K562 (cell line): ENCODE data around the gene PDCD6IP. TPM values are rescaled to one million over a fixed set of nuclear protein-coding genes. Genes with fewer than 3 reads are reported as not detected.
A peak's percentile ranks its signal among the peaks of the same experiment; 100 is the strongest.

Experiments used
- CBX3 ChIP-seq, 2 experiments: IDR thresholded peaks; 1 replicate in 1 of 2; 2 replicates in 1 of 2; pipeline ENCODE4 v1.6.1; 2012; ENCODE audit warnings: inconsistent platforms in 2 of 2, low read length in 2 of 2, borderline replicate concordance in 1 of 2, control low read depth in 1 of 2
- DACH1 ChIP-seq: fragments of 450-650 bp; IDR thresholded peaks from 2 replicates; pipeline ENCODE4 v1.6.1; 2018; ENCODE audit not compliant: partially characterized antibody
- EGR1 ChIP-seq: fragments of 450-650 bp; conservative IDR thresholded peaks from 2 replicates; pipeline ENCODE4 v1.6.1; 2017; ENCODE audit warnings: mild to moderate bottlenecking
- GTF2E2 ChIP-seq: fragments of 200-800 bp; sonication (Bioruptor generic); IDR thresholded peaks from 2 replicates; pipeline ENCODE4 v1.6.1; 2016; ENCODE audit warnings: missing genetic modification characterization, missing compliant biosample characterization
- HMGN3 ChIP-seq: IDR thresholded peaks from 2 replicates; pipeline ENCODE4 v1.6.1; 2011; ENCODE audit warnings: borderline replicate concordance, low read depth, mild to moderate bottlenecking, mixed read lengths, low read length; ENCODE audit not compliant: insufficient read length; ENCODE audit errors: extremely low read depth
- HNRNPLL ChIP-seq: fragments of 200-400 bp; formaldehyde crosslinking; IDR thresholded peaks from 2 replicates; pipeline ENCODE4 v1.6.1; 2017; ENCODE audit warnings: low read length, low read depth, mild to moderate bottlenecking; ENCODE audit not compliant: poor library complexity, severe bottlenecking
- MAFF ChIP-seq: IDR thresholded peaks from 2 replicates; pipeline ENCODE4 v1.6.1; 2012; ENCODE audit warnings: low read length, improper control_type of control experiment
- MBD2 ChIP-seq: sonication (generic); IDR thresholded peaks from 2 replicates; pipeline ENCODE4 v1.6.1; 2016; ENCODE audit warnings: low read depth, borderline replicate concordance
- MIER1 ChIP-seq: fragments of 450-650 bp; IDR thresholded peaks from 2 replicates; pipeline ENCODE4 v1.6.1; 2016; ENCODE audit warnings: antibody characterized with exemption, mild to moderate bottlenecking, low read depth
- NR4A1 ChIP-seq, 2 experiments: fragments of 250-450 bp in 1 of 2; fragments of 450-650 bp in 1 of 2; sonication (Bioruptor Pico) in 1 of 2; IDR thresholded peaks; 2 replicates each; pipeline versions ENCODE4 v1.4.0 to v1.6.1; 2016 to 2020; ENCODE audit warnings: mild to moderate bottlenecking in 2 of 2, missing compliant biosample characterization in 1 of 2, missing genetic modification characterization in 1 of 2, moderate library complexity in 1 of 2
- PKNOX1 ChIP-seq: fragments of 450-650 bp; IDR thresholded peaks from 2 replicates; pipeline ENCODE4 v1.6.1; 2016
- PTTG1 ChIP-seq: fragments of 450-650 bp; IDR thresholded peaks from 2 replicates; pipeline ENCODE4 v1.6.1; 2016; ENCODE audit warnings: low read depth, mild to moderate bottlenecking, missing genetic modification characterization, missing compliant biosample characterization
- SMAD1 ChIP-seq: fragments of 150-350 bp; IDR thresholded peaks from 2 replicates; pipeline ENCODE4 v1.6.1; 2014; ENCODE audit warnings: low read length, low read depth; ENCODE audit not compliant: partially characterized antibody
- SMAD4 ChIP-seq: fragments of 250-450 bp; sonication (Bioruptor Pico); conservative IDR thresholded peaks from 2 replicates; pipeline ENCODE4 v1.8.0; 2021; ENCODE audit warnings: inconsistent platforms, mild to moderate bottlenecking, moderate library complexity
- TBP ChIP-seq: optimal IDR thresholded peaks from 2 replicates; pipeline ENCODE3; 2011; ENCODE audit warnings: low read depth, low read length, improper control_type of control experiment
- TCF7 ChIP-seq: sonication (generic); IDR thresholded peaks from 2 replicates; pipeline ENCODE4 v1.6.1; 2016; ENCODE audit warnings: antibody characterized with exemption, borderline replicate concordance
- TRIM25 ChIP-seq: fragments of 450-650 bp; IDR thresholded peaks from 2 replicates; pipeline ENCODE4 v1.7.0; 2016; ENCODE audit warnings: borderline replicate concordance
- ZBTB43 ChIP-seq: sonication (generic); formaldehyde crosslinking; IDR thresholded peaks from 2 replicates; pipeline ENCODE4 v1.8.0; 2023; ENCODE audit warnings: mild to moderate bottlenecking, missing genetic modification reagents
- ZBTB9 ChIP-seq: fragments of 450-650 bp; formaldehyde crosslinking; IDR thresholded peaks from 2 replicates; pipeline ENCODE4 v1.4.0; 2020; ENCODE audit warnings: mild to moderate bottlenecking, moderate library complexity
- ZFP1 ChIP-seq: fragments of 450-650 bp; formaldehyde crosslinking; IDR thresholded peaks from 2 replicates; pipeline ENCODE4 v1.4.0; 2020; ENCODE audit warnings: mild to moderate bottlenecking, mixed read lengths
- ZNF224 ChIP-seq: sonication (generic); formaldehyde crosslinking; IDR thresholded peaks from 2 replicates; pipeline ENCODE4 v1.8.0; 2022; ENCODE audit warnings: mild to moderate bottlenecking, missing genetic modification reagents
- polyA plus RNA-seq, 8 experiments: library from polyadenylated mRNA; depleted of rRNA in 4 of 8; stranded (reverse) in 5 of 8; unstranded in 3 of 8; fragments of >200 nt; fragmentation: Nextera tagmentation in 2 of 8; fragmentation: Illumina TruSeq in 1 of 8; extraction: Ambion mirVana in 2 of 8; extraction: Trizol in 1 of 8; gene quantifications; 2 replicates each; pipeline versions ENCODE4 v1.2.1 to v1.2.3, GENCODE V29; 2011 to 2014; ENCODE audit warnings: inconsistent platforms in 1 of 8, missing spikeins in 1 of 8
- total RNA-seq, 7 experiments: library from RNA; depleted of rRNA in 6 of 7; stranded (reverse); fragments of >200 nt in 6 of 7; fragmentation: Illumina TruSeq in 2 of 7; extraction: Trizol in 2 of 7; gene quantifications; 2 replicates each; pipeline versions ENCODE4 v1.2.1 to v1.2.3, GENCODE V29; 2011 to 2021; ENCODE audit warnings: low replicate concordance in 1 of 7

PDCD6IP gene
- total and polyA plus RNA-seq, 9 of the 15 experiments (the other 6 are each of a cell fraction or from before 2014, with no cell fraction given): 40.2 to 302 (median 122) TPM

- TF ChIP-seq SMAD4 (CRISPR knock-in tag): 0 out of 2 replicates have a peak, but pooled peaks have one; percentile 11
- no peak for TF ChIP-seq PTTG1 (tag)
- no peak for TF ChIP-seq ZBTB9 (CRISPR knock-in tag)
- peak; percentile 26; the same call in 1 of the 2 replicates for TF ChIP-seq MAFF
- no peak for TF ChIP-seq SMAD1
- no peak for TF ChIP-seq GTF2E2
- TF ChIP-seq TRIM25: no peak
- no peak for TF ChIP-seq DACH1
- TF ChIP-seq CBX3 (IDR thresholded peaks at IDR 0.05; ENCODE audit: borderline replicate concordance in 1 of 2, low read length in 2 of 2): 0 out of 3 replicates have a peak, but pooled peaks of 1 of the 2 experiments have one; percentile 35
- TF ChIP-seq ZBTB43 (CRISPR knock-in tag): no peak
- TF ChIP-seq MBD2: no peak
- TF ChIP-seq EGR1: 0 out of 2 replicates have a peak, but pooled peaks have one; percentile 49
- no peak for TF ChIP-seq MIER1
- TF ChIP-seq TCF7: no peak
- TF ChIP-seq HNRNPLL: no peak
- no peak for TF ChIP-seq ZFP1 (CRISPR knock-in tag)
- TF ChIP-seq TBP: peak; percentile 20
- TF ChIP-seq PKNOX1: peak; percentile 59
- TF ChIP-seq HMGN3: no peak
- no peak for TF ChIP-seq NR4A1 (CRISPR knock-in tag; IDR thresholded peaks at IDR 0.05)
- no peak for TF ChIP-seq NR4A1 (tag; IDR thresholded peaks at IDR 0.05)
- TF ChIP-seq ZNF224: no peak
Measured at GRCh38 chr3:33911525-33912322, 113.3 kb downstream of the PDCD6IP start (continued).
